Measurements from ENCODE around the gene HES1.

- TF ChIP-seq CTCF (IDR thresholded peaks at IDR 0.05) (no peak), POLR2A (IDR thresholded peaks at IDR 0.05) (no peak)
Observed at GRCh38 chr3:194121891-194122631, 13.9 kb upstream of the HES1 start.
